ENCODE measurements around the gene QKI.

QKI gene

GRCh38 chr6:163414117-163414945 lies at the start of gene QKI:
TSS of gene QKI (plus strand) at chr6:163414718. CDS start at chr6:163415194, 476 bp downstream.
- POLR2A ChIA-PET, result no interaction called here
- CTCF ChIA-PET, result no interaction called here
- Histone ChIP-seq H3K27ac (ENCODE audit: extremely low read depth, low read depth, low read length) (peak within 1 kb of the TSS; percentile 96), H3K36me3 (ENCODE audit: control insufficient read depth in 2 of 2, insufficient read depth in 1 of 2, low read length in 2 of 2) (no peaks in the 10 kb centered on the region), H3K4me1 (ENCODE audit: control insufficient read depth, insufficient read depth, low read length) (peaks cover 18% of the 10 kb centered on the region; the same call in 1 of the 2 replicates), H3K9me3 (ENCODE audit: control insufficient read depth, insufficient read depth, low read depth, low read length) (no peaks in the 10 kb centered on the region), H3K4me3 (ENCODE audit: low read depth, low read length) (peak within 1 kb of the TSS; percentile 88)
- TF ChIP-seq, protein P1, sequence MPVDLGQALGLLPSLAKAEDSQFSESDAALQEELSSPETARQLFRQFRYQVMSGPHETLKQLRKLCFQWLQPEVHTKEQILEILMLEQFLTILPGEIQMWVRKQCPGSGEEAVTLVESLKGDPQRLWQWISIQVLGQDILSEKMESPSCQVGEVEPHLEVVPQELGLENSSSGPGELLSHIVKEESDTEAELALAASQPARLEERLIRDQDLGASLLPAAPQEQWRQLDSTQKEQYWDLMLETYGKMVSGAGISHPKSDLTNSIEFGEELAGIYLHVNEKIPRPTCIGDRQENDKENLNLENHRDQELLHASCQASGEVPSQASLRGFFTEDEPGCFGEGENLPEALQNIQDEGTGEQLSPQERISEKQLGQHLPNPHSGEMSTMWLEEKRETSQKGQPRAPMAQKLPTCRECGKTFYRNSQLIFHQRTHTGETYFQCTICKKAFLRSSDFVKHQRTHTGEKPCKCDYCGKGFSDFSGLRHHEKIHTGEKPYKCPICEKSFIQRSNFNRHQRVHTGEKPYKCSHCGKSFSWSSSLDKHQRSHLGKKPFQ (tag by site-specific recombination; IDR thresholded peaks at IDR 0.05), result no peak
- TF ChIP-seq ZNF843 (tag by site-specific recombination; IDR thresholded peaks at IDR 0.05) (no peak), ZNF785 (tag by site-specific recombination; IDR thresholded peaks at IDR 0.05) (no peak), ZNF175 (tag by site-specific recombination; IDR thresholded peaks at IDR 0.05) (no peak), ZNF704 (tag by site-specific recombination; IDR thresholded peaks at IDR 0.05) (no peak), MZF1 (tag by site-specific recombination; IDR thresholded peaks at IDR 0.05; ENCODE audit: borderline replicate concordance) (no peak), ZNF23 (tag by site-specific recombination; IDR thresholded peaks at IDR 0.05; ENCODE audit: borderline replicate concordance) (no peak), ZNF223 (tag by site-specific recombination; IDR thresholded peaks at IDR 0.05) (no peak), ZNF624 (tag by site-specific recombination; IDR thresholded peaks at IDR 0.05) (no peak), ZNF335 (tag by site-specific recombination; conservative IDR thresholded peaks at IDR 0.05) (peak; percentile 77), KLF8 (tag by site-specific recombination; IDR thresholded peaks at IDR 0.05) (0 out of 2 replicates have a peak, but pooled peaks have one; percentile 26), ZEB2 (tag by site-specific recombination; IDR thresholded peaks at IDR 0.05) (0 out of 2 replicates have a peak, but pooled peaks have one; percentile 46), SCRT2 (tag by site-specific recombination; IDR thresholded peaks at IDR 0.05) (peak; percentile 76), ZNF549 (tag by site-specific recombination; IDR thresholded peaks at IDR 0.05) (no peak), ZSCAN23 (tag by site-specific recombination; IDR thresholded peaks at IDR 0.05) (no peak), ZNF280C (tag by site-specific recombination; IDR thresholded peaks at IDR 0.05) (no peak), ZNF747 (tag by site-specific recombination; IDR thresholded peaks at IDR 0.05) (no peak), ZBTB48 (tag by site-specific recombination; IDR thresholded peaks at IDR 0.05) (no peak), ZFP3 (tag by site-specific recombination; IDR thresholded peaks at IDR 0.05; ENCODE audit: low read depth) (no peak), ZNF121 (tag by site-specific recombination; IDR thresholded peaks at IDR 0.05) (no peak), HOXD13 (CRISPR knock-in tag; IDR thresholded peaks at IDR 0.05; ENCODE audit: borderline replicate concordance) (no peak), ZNF157 (tag by site-specific recombination; IDR thresholded peaks at IDR 0.05) (no peak), ZNF140 (tag by site-specific recombination; IDR thresholded peaks at IDR 0.05) (no peak), ZNF423 (tag by site-specific recombination; IDR thresholded peaks at IDR 0.05) (no peak), YY1 (tag by site-specific recombination; IDR thresholded peaks at IDR 0.05) (no peak)
- TF ChIP-seq, protein P2, sequence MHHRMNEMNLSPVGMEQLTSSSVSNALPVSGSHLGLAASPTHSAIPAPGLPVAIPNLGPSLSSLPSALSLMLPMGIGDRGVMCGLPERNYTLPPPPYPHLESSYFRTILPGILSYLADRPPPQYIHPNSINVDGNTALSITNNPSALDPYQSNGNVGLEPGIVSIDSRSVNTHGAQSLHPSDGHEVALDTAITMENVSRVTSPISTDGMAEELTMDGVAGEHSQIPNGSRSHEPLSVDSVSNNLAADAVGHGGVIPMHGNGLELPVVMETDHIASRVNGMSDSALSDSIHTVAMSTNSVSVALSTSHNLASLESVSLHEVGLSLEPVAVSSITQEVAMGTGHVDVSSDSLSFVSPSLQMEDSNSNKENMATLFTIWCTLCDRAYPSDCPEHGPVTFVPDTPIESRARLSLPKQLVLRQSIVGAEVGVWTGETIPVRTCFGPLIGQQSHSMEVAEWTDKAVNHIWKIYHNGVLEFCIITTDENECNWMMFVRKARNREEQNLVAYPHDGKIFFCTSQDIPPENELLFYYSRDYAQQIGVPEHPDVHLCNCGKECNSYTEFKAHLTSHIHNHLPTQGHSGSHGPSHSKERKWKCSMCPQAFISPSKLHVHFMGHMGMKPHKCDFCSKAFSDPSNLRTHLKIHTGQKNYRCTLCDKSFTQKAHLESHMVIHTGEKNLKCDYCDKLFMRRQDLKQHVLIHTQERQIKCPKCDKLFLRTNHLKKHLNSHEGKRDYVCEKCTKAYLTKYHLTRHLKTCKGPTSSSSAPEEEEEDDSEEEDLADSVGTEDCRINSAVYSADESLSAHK (tag by site-specific recombination; IDR thresholded peaks at IDR 0.05), result no peak
- TF ChIP-seq, protein P3, sequence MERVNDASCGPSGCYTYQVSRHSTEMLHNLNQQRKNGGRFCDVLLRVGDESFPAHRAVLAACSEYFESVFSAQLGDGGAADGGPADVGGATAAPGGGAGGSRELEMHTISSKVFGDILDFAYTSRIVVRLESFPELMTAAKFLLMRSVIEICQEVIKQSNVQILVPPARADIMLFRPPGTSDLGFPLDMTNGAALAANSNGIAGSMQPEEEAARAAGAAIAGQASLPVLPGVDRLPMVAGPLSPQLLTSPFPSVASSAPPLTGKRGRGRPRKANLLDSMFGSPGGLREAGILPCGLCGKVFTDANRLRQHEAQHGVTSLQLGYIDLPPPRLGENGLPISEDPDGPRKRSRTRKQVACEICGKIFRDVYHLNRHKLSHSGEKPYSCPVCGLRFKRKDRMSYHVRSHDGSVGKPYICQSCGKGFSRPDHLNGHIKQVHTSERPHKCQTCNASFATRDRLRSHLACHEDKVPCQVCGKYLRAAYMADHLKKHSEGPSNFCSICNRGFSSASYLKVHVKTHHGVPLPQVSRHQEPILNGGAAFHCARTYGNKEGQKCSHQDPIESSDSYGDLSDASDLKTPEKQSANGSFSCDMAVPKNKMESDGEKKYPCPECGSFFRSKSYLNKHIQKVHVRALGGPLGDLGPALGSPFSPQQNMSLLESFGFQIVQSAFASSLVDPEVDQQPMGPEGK (tag by site-specific recombination; IDR thresholded peaks at IDR 0.05), result 0 out of 2 replicates have a peak, but pooled peaks have one; percentile 11
- TF ChIP-seq, protein P4, sequence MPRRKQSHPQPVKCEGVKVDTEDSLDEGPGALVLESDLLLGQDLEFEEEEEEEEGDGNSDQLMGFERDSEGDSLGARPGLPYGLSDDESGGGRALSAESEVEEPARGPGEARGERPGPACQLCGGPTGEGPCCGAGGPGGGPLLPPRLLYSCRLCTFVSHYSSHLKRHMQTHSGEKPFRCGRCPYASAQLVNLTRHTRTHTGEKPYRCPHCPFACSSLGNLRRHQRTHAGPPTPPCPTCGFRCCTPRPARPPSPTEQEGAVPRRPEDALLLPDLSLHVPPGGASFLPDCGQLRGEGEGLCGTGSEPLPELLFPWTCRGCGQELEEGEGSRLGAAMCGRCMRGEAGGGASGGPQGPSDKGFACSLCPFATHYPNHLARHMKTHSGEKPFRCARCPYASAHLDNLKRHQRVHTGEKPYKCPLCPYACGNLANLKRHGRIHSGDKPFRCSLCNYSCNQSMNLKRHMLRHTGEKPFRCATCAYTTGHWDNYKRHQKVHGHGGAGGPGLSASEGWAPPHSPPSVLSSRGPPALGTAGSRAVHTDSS (tag by site-specific recombination; IDR thresholded peaks at IDR 0.05), result peak; percentile 93

All from HEK293 (cell line).